HUES64 (cell line): Measurements from ENCODE around the gene TMEM120B.

Experiments used
- H3K27ac ChIP-seq: 2 replicates; pipeline ENCODE4 v1.7.0; 2013; ENCODE audit warnings: low read depth, low read length, inconsistent platforms
- H3K27me3 ChIP-seq: 2 replicates; pipeline ENCODE4 v1.6.1; 2013; ENCODE audit warnings: mild to moderate bottlenecking, low read length; ENCODE audit not compliant: insufficient read depth
- H3K36me3 ChIP-seq: 2 replicates; pipeline ENCODE4 v1.6.1; 2013; ENCODE audit warnings: mild to moderate bottlenecking, low read length; ENCODE audit not compliant: insufficient read depth
- H3K4me1 ChIP-seq: 2 replicates; pipeline ENCODE4 v1.6.1; 2013; ENCODE audit warnings: mild to moderate bottlenecking, low read length, moderate library complexity; ENCODE audit not compliant: insufficient read depth
- H3K4me3 ChIP-seq: 2 replicates; pipeline ENCODE4 v1.5.1; 2013; ENCODE audit warnings: mild to moderate bottlenecking, low read length, moderate library complexity
- H3K9ac ChIP-seq: 2 replicates; pipeline ENCODE4 v1.6.1; 2013; ENCODE audit warnings: mild to moderate bottlenecking, low read depth, low read length
- H3K9me3 ChIP-seq: 2 replicates; pipeline ENCODE4 v1.6.1; 2013; ENCODE audit warnings: low read depth, low read length; ENCODE audit not compliant: insufficient read depth
- WGBS: fragments of 150-250, 120-280 bp; methylation state at CpG from one replicate; pipeline ENCODE4 v1.1.7; 2013; ENCODE audit warnings: missing lambda C conversion rate; 5-methylcytosine and 5-hydroxymethylcytosine counted together

TMEM120B gene

DNA sequence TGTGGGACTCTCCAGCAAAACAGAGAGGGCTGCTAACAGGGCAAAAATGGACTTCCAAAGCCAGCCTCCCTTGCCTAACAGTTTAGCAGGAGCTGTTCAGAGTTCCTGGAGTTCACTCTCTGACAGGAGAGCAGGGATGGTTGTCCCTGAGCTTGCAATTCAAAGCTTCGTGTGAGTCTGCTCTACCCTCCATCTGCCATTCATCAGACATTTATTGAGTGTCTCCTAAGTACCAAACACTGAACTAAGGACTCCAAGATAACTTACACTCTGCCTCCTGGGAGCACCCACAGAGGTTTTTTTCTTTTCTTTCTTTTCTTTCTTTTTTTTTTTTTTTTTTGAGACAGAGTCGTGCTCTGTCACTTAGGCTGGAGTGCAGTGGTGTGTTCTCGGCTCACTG, 52.3 kb downstream of the TMEM120B start:
- Histone ChIP-seq H3K4me1 (peaks cover 3% of the 10 kb centered on the region; the same call in 1 of the 2 replicates), H3K27me3 (no peaks in the 10 kb centered on the region), H3K27ac (no peak overlapping the region), H3K4me3 (no peak overlapping the region), H3K9me3 (no peaks in the 10 kb centered on the region), H3K9ac (no peak overlapping the region), H3K36me3 (0 out of 2 replicates have a peak, but pooled peaks cover 5% of the 10 kb centered on the region)
- WGBS, result 95% methylated on average over 3 of the region's 3 CpGs

DNA sequence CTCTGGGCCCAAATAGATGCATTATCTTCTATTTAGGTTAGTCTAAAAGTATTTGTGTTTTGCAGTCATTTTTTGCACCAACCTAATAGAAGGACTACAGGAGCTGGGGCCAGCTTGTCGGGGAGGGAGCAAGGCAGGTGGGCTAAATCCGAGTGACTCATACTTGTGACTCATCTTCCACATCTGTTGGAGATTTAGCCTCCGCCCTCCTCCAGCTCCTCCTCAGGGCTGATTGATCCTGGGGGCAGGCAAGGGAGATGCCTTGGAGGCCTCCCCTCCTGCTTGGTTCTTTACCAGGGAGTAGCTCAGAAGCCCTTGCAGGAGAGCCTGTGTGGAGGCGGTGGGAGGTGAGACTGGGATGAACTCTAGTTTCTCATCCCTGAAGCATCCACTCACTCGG, 53.0 kb downstream of the TMEM120B start:
- H3K36me3 ChIP-seq, result 0 out of 2 replicates have a peak, but pooled peaks cover 5% of the 10 kb centered on the region
- H3K9ac ChIP-seq, result no peak overlapping the region
- H3K4me1 ChIP-seq, result peaks cover 4% of the 10 kb centered on the region; the same call in 1 of the 2 replicates
- H3K9me3 ChIP-seq, result no peaks in the 10 kb centered on the region
- peak overlapping the region; percentile 43; the same call in 1 of the 2 replicates for H3K27ac ChIP-seq
- no peak overlapping the region for H3K4me3 ChIP-seq
- no peaks in the 10 kb centered on the region for H3K27me3 ChIP-seq
- WGBS, result 70% methylated on average over 5 of the region's 5 CpGs

DNA sequence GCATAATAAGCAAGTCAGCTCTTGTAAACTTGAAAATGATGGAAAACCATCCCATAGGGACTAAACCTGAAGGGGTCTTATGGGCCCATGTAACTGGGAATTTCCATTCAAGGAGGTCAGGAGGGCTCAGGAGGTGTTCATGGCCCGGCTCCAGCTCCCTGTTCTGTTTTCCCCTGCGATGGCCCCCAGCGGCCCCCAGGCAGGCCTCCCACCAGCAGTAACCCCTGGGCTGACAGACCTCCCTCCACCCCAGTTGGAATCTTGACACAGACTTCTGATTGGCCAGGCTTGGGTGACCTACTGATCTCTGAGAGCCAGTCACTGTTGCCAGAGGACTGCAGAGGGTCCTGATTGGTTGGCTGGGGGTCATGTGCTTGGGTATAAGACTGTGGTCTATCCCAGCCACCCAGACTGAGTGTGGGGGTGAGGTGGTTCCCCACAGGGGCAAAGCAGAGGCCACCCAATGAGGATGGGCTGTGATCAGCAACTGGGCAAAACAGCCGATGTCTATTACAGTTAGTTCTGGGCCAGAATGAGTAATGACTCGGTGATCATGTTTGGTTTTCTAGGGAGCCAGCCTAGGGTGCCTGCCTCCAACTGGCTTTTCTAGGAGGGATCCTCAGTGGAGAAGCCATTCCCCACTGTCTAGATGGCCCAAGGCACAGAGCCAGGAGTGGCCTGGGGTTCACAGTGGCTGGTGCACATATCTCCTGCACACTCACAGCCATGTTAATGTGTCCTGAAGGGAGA, 53.9 kb downstream of the TMEM120B start:
- no peak overlapping the region for H3K9ac ChIP-seq
- H3K27ac ChIP-seq, result no peak overlapping the region
- no peak overlapping the region for H3K4me3 ChIP-seq
- H3K9me3 ChIP-seq, result no peaks in the 10 kb centered on the region
- WGBS, result 92% methylated on average over 5 of the region's 5 CpGs
- no peaks in the 10 kb centered on the region for H3K27me3 ChIP-seq
- H3K4me1 ChIP-seq, result peaks cover 7% of the 10 kb centered on the region; the same call in 1 of the 2 replicates
- 0 out of 2 replicates have a peak, but pooled peaks cover 5% of the 10 kb centered on the region for H3K36me3 ChIP-seq

DNA sequence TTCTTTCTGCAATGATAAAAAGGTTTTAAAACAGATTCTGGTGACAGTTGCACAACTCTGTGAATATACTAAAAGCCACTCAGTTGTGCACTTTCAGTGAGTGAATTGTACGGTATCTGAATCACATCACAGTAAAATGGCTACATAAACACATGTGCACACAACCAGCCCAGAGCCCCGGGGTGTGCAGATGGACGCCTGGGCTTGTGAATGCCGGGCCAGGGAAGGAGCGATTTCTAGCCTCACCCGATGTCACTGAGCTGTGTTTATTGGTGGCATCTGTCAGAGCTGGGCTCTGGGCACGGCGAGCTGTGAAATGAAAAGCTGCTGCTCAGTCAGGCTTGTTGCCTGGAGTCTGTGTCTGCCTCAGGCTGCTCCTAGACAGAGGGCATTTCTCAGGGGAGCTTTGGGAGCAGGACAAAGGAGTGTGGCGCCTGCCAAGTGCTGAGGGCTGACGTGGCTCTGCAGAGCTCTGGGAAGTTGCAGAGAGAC, 55.0 kb downstream of the TMEM120B start:
- no peak overlapping the region for H3K27ac ChIP-seq
- H3K36me3 ChIP-seq, result 0 out of 2 replicates have a peak, but pooled peaks cover 5% of the 10 kb centered on the region
- H3K9me3 ChIP-seq, result no peaks in the 10 kb centered on the region
- no peaks in the 10 kb centered on the region for H3K27me3 ChIP-seq
- H3K9ac ChIP-seq, result no peak overlapping the region
- 94% methylated on average over 10 of the region's 10 CpGs for WGBS
- peaks cover 7% of the 10 kb centered on the region; the same call in 1 of the 2 replicates for H3K4me1 ChIP-seq
- no peak overlapping the region for H3K4me3 ChIP-seq

GRCh38 chr12:121769297-121769830, 56.8 kb downstream of the TMEM120B start:
- no peaks in the 10 kb centered on the region for H3K9me3 ChIP-seq
- 92% methylated on average over 9 of the region's 9 CpGs for WGBS
- H3K9ac ChIP-seq, result no peak overlapping the region
- no peaks in the 10 kb centered on the region for H3K27me3 ChIP-seq
- no peak overlapping the region for H3K27ac ChIP-seq
- H3K4me3 ChIP-seq, result no peak overlapping the region
- H3K36me3 ChIP-seq, result 0 out of 2 replicates have a peak, but pooled peaks cover 5% of the 10 kb centered on the region
- H3K4me1 ChIP-seq, result peaks cover 11% of the 10 kb centered on the region; the same call in 1 of the 2 replicates

DNA sequence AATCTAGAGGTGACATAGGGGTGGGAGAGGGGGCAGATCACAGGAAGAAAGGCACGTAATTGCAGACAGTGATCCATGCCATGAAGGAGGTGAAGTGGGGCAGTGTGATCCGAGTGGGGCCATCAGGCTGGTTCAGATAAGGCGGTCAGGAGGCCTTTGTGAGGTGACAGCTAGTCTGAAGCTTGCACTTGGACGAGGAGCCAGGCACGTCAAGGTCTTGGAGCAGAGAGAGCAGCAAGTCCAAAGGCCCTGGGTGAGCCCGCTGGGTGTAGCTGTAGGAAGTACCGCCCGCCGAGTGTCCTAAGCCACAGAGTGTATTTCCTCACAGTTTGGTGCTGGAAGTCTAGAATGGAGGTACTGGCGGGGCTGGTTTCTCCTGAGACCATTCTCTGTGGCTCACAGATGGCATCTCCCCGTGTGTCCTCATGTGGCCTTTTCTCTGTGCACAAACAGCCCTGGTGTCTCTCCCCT, 57.3 kb downstream of the TMEM120B start:
- 91% methylated on average over 11 of the region's 11 CpGs for WGBS
- Histone ChIP-seq H3K9ac (no peak overlapping the region), H3K27me3 (no peaks in the 10 kb centered on the region), H3K4me1 (peaks cover 14% of the 10 kb centered on the region; the same call in 1 of the 2 replicates), H3K27ac (no peak overlapping the region), H3K4me3 (no peak overlapping the region), H3K36me3 (no peaks in the 10 kb centered on the region), H3K9me3 (no peaks in the 10 kb centered on the region)

GRCh38 chr12:121770388-121770787, 57.8 kb downstream of the TMEM120B start:
- H3K9ac ChIP-seq, result no peak overlapping the region
- WGBS, result 80% methylated on average over 9 of the region's 9 CpGs

DNA sequence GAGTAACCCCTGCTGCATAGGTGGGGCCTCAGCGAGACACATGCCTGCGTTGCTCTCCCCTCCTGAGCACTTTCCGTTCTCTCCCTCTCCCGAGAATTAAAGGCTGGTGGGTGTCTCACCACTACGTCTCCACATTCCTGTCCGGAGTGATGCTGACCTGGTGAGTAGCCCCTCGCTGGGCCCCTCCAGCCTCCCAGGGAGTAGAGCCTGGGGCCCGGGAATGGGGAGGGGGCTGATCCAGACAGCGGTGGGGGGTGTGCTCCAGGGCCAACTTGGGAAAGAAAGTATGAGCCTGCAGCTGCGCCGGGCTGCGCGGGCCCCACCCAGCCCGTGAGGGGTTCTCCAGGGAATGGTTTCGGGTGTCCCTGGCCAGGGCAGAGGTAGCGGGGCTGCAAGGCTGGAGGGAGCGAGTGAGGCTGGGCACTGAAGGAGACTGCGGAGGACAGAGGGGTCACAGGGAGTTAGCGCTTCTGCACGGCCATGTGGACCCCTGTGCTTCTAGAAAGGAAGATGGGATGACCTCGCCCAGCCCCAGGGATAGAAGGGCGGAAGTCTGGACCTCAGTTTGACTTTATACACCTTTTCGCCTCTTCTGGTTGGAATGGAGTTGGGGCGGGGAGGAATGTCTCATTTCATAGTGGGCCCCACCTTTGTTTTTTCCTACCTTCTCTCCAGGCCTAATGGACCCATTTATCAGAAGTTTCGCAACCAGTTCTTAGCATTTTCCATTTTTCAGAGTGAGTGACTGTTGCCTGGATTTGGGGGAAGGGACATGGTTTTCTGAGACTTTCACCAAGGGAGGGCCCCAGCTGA, 58.5 kb downstream of the TMEM120B start:
- Histone ChIP-seq H3K36me3 (no peaks in the 10 kb centered on the region), H3K4me1 (peaks cover 20% of the 10 kb centered on the region), H3K4me3 (no peak overlapping the region), H3K9ac (no peak overlapping the region), H3K9me3 (no peaks in the 10 kb centered on the region), H3K27ac (no peak overlapping the region), H3K27me3 (no peaks in the 10 kb centered on the region)
- 82% methylated on average over 25 of the region's 25 CpGs for WGBS

More at GRCh38 chr12:121770388-121770787, 57.8 kb downstream of the TMEM120B start:
- no peaks in the 10 kb centered on the region for H3K27me3 ChIP-seq
- no peaks in the 10 kb centered on the region for H3K36me3 ChIP-seq
- no peak overlapping the region for H3K27ac ChIP-seq
- no peak overlapping the region for H3K4me3 ChIP-seq
- H3K9me3 ChIP-seq, result no peaks in the 10 kb centered on the region
- peaks cover 15% of the 10 kb centered on the region for H3K4me1 ChIP-seq

DNA sequence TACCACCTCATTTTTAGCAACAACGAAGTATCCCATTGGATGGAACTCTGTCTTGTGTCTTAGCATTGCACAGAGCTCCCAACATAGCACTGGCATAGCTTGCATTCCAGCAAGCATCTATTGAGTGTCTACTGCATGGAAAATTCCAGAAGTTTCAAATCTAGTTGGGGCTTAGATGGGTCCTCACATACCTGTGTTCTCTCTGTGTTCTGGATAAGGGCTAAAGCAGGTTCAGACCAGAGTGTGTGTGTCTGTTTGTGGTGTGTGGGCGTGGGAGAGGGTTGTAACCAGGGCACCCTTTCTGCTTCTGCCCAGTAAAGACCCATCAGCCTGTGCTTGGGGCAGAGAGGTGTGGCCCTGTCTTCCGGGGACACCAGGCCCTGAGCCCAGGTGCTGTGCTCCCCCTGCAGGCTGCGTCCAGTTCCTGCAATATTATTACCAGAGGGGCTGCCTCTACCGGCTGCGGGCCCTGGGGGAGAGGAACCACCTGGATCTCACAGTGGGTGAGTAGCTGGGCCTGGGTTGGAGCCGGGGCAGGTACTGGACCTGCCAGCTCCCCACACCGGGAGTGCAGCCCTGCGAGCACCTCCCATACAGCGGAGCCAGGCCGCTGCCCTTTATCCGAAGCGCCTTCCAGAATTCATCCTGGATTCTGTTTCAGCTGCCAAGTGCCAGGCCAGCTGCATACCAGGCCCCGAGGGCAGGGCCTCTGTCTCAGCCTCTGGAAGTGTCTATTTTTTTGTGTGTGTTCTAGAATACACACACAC, 60.6 kb downstream of the TMEM120B start:
- H3K4me3 ChIP-seq, result no peak overlapping the region
- no peaks in the 10 kb centered on the region for H3K27me3 ChIP-seq
- peak overlapping the region; percentile 44; the same call in 1 of the 2 replicates for H3K27ac ChIP-seq
- H3K4me1 ChIP-seq, result peaks cover 20% of the 10 kb centered on the region
- 61% methylated on average over 14 of the region's 14 CpGs for WGBS
- no peak overlapping the region for H3K9ac ChIP-seq
- no peaks in the 10 kb centered on the region for H3K9me3 ChIP-seq
- no peaks in the 10 kb centered on the region for H3K36me3 ChIP-seq

GRCh38 chr12:121774968-121775474, 62.5 kb downstream of the TMEM120B start:
- Histone ChIP-seq H3K27ac (peak overlapping the region; percentile 82), H3K36me3 (0 out of 2 replicates have a peak, but pooled peaks cover 12% of the 10 kb centered on the region), H3K27me3 (no peaks in the 10 kb centered on the region), H3K4me1 (peaks cover 20% of the 10 kb centered on the region), H3K9me3 (no peaks in the 10 kb centered on the region), H3K9ac (peak overlapping the region; percentile 54), H3K4me3 (no peak overlapping the region)
- WGBS, result 68% methylated on average over 13 of the region's 14 CpGs
